Smooth muscle cell (in vitro differentiated cells): ENCODE results near the gene ARHGEF11. TPM values are rescaled to one million over a fixed set of nuclear protein-coding genes. Genes with fewer than 3 reads are reported as not detected.
A peak's percentile ranks its signal among the peaks of the same experiment; 100 is the strongest.

Experiments
- DNase-seq: peaks from one replicate; lab custom pipeline; 2025; ENCODE audit not compliant: unreplicated experiment; lab: John Stamatoyannopoulos, UW
- H2AFZ ChIP-seq: fragments of 200-600 bp; sonication (generic); 2 replicates; pipeline ENCODE4 v1.6.0; 2016; ENCODE audit warnings: antibody characterized with exemption, low read depth, mild to moderate bottlenecking
- H3F3A ChIP-seq: fragments of 200-600 bp; sonication (generic); 2 replicates; pipeline ENCODE4 v1.6.0; 2017; ENCODE audit warnings: antibody characterized with exemption, low read depth
- H3K27ac ChIP-seq: fragments of 200-600 bp; sonication (generic); 2 replicates; pipeline ENCODE4 v1.5.1; 2016; ENCODE audit warnings: low read depth, mild to moderate bottlenecking
- H3K27me3 ChIP-seq: fragments of 200-600 bp; sonication (generic); 2 replicates; pipeline ENCODE4 v1.6.1; 2016; ENCODE audit warnings: low read depth, mild to moderate bottlenecking
- H3K36me3 ChIP-seq: fragments of 200-600 bp; sonication (generic); 2 replicates; pipeline ENCODE4 v1.5.1; 2016; ENCODE audit warnings: low read depth
- H3K4me1 ChIP-seq: fragments of 200-600 bp; sonication (generic); 2 replicates; pipeline ENCODE4 v1.5.1; 2016; ENCODE audit warnings: low read depth
- H3K4me2 ChIP-seq: fragments of 200-600 bp; sonication (generic); 2 replicates; pipeline ENCODE4 v1.6.0; 2016; ENCODE audit warnings: mild to moderate bottlenecking
- H3K4me3 ChIP-seq: fragments of 200-600 bp; sonication (generic); 2 replicates; pipeline ENCODE4 v1.5.1; 2016; ENCODE audit warnings: mild to moderate bottlenecking
- H3K79me2 ChIP-seq: fragments of 200-600 bp; sonication (generic); 2 replicates; pipeline ENCODE4 v1.6.0; 2016; ENCODE audit warnings: low read depth, mild to moderate bottlenecking
- H3K9ac ChIP-seq: fragments of 200-600 bp; sonication (generic); 2 replicates; pipeline ENCODE4 v1.6.0; 2016; ENCODE audit warnings: low read depth
- H3K9me3 ChIP-seq: fragments of 200-600 bp; sonication (generic); replicated peaks from 2 replicates; pipeline ENCODE4 v1.5.1; 2016; ENCODE audit warnings: low read depth
- H4K20me1 ChIP-seq: fragments of 200-600 bp; sonication (generic); 2 replicates; pipeline ENCODE4 v1.6.0; 2016; ENCODE audit warnings: low read depth
- WGBS: methylation state at CpG from one replicate; pipeline ENCODE4 v1.1.7; 2016; ENCODE audit warnings: low lambda C conversion rate; 5-methylcytosine and 5-hydroxymethylcytosine counted together
- polyA plus RNA-seq: library from polyadenylated mRNA; unstranded; fragments of >200 nt; fragmentation: Nextera tagmentation; extraction: Ambion mirVana; gene quantifications from 2 replicates; pipeline ENCODE4 v1.2.1, GENCODE V29; 2016
- total RNA-seq: library from RNA; depleted of rRNA; stranded (reverse); fragments of >200 nt; gene quantifications from 2 replicates; pipeline ENCODE4 v1.2.3, GENCODE V29; 2014
- TF ChIP-seq, protein P1 (sequence below): fragments of 200-600 bp; sonication (generic); IDR thresholded peaks from 2 replicates; pipeline ENCODE4 v1.5.1; 2017; ENCODE audit warnings: borderline replicate concordance, mild to moderate bottlenecking, antibody characterized with exemption; ENCODE audit not compliant: insufficient read depth, poor library complexity, severe bottlenecking

ARHGEF11 gene, protein sequence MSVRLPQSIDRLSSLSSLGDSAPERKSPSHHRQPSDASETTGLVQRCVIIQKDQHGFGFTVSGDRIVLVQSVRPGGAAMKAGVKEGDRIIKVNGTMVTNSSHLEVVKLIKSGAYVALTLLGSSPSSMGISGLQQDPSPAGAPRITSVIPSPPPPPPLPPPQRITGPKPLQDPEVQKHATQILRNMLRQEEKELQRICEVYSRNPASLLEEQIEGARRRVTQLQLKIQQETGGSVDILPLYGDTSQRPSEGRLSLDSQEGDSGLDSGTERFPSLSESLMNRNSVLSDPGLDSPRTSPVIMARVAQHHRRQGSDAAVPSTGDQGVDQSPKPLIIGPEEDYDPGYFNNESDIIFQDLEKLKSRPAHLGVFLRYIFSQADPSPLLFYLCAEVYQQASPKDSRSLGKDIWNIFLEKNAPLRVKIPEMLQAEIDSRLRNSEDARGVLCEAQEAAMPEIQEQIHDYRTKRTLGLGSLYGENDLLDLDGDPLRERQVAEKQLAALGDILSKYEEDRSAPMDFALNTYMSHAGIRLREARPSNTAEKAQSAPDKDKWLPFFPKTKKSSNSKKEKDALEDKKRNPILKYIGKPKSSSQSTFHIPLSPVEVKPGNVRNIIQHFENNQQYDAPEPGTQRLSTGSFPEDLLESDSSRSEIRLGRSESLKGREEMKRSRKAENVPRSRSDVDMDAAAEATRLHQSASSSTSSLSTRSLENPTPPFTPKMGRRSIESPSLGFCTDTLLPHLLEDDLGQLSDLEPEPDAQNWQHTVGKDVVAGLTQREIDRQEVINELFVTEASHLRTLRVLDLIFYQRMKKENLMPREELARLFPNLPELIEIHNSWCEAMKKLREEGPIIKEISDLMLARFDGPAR (N-terminal part only)
- total RNA-seq: 15.1 and 22.4 TPM in 2 replicates
- 18.1 and 20.1 TPM in 2 replicates for polyA plus RNA-seq

GRCh38 chr1:157045250-157046218 lies at the start of gene ARHGEF11:
Gene ARHGEF11, minus strand, starts transcription at chr1:157045742. Its CDS starts 1,412 bp downstream, at chr1:157044330.
- DNase-seq: peak; percentile 70
- Histone ChIP-seq H3K4me2 (peak within 1 kb of the TSS; percentile 98), H3F3A (peaks cover 4% of the 10 kb centered on the region), H3K36me3 (no peaks in the 10 kb centered on the region), H3K4me3 (peak within 1 kb of the TSS; percentile 72), H3K79me2 (peaks cover 46% of the 10 kb centered on the region), H2AFZ (peak within 1 kb of the TSS; percentile 96), H3K9ac (peak within 1 kb of the TSS; percentile 85), H3K27me3 (no peaks in the 10 kb centered on the region), H3K4me1 (peaks cover 33% of the 10 kb centered on the region), H3K27ac (peak within 1 kb of the TSS; percentile 81), H3K9me3 (no peaks in the 10 kb centered on the region), H4K20me1 (peaks cover 38% of the 10 kb centered on the region)
- TF ChIP-seq, protein P1, sequence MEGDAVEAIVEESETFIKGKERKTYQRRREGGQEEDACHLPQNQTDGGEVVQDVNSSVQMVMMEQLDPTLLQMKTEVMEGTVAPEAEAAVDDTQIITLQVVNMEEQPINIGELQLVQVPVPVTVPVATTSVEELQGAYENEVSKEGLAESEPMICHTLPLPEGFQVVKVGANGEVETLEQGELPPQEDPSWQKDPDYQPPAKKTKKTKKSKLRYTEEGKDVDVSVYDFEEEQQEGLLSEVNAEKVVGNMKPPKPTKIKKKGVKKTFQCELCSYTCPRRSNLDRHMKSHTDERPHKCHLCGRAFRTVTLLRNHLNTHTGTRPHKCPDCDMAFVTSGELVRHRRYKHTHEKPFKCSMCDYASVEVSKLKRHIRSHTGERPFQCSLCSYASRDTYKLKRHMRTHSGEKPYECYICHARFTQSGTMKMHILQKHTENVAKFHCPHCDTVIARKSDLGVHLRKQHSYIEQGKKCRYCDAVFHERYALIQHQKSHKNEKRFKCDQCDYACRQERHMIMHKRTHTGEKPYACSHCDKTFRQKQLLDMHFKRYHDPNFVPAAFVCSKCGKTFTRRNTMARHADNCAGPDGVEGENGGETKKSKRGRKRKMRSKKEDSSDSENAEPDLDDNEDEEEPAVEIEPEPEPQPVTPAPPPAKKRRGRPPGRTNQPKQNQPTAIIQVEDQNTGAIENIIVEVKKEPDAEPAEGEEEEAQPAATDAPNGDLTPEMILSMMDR: no peak
- 1% methylated on average over 55 of the region's 120 CpGs for WGBS

DNA sequence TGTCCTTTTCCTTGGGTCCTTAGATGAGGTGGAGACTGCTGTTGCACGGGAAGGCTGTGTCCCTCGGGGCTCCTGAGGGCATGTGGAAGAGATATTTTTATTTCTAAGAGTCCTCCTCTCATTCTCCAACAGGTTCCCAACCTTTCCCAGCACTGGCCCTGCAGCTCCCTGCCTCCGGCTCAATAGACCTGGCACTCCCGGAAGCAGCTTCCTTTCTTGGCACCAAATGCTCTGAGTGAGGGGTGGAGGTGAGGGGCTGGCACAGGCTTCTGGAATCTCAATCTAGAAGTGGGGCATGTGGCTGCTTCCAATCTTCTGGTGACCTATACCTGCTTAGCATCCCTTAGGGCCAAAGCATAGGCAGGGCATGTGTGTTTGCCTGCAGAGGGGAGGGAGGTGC lies 49.5 kb upstream of the ARHGEF11 start:
- Histone ChIP-seq H2AFZ (no peak overlapping the region), H3K4me1 (no peaks in the 10 kb centered on the region), H3K27me3 (no peaks in the 10 kb centered on the region), H3K36me3 (no peaks in the 10 kb centered on the region), H3K9ac (no peak overlapping the region), H3F3A (peaks cover 3% of the 10 kb centered on the region), H3K79me2 (no peaks in the 10 kb centered on the region), H3K4me2 (no peak overlapping the region), H4K20me1 (no peaks in the 10 kb centered on the region), H3K4me3 (no peak overlapping the region), H3K27ac (no peak overlapping the region), H3K9me3 (no peaks in the 10 kb centered on the region)
- TF ChIP-seq, protein P1: no peak
- DNase-seq: no peak
- 85% methylated on average over 4 of the region's 4 CpGs for WGBS

GRCh38 chr1:157092831-157093230 lies 47.3 kb upstream of the ARHGEF11 start:
- Histone ChIP-seq H3F3A (peaks cover 8% of the 10 kb centered on the region), H4K20me1 (no peaks in the 10 kb centered on the region), H3K4me3 (no peak overlapping the region), H3K4me1 (no peaks in the 10 kb centered on the region), H3K27ac (no peak overlapping the region), H3K36me3 (no peaks in the 10 kb centered on the region), H3K79me2 (no peaks in the 10 kb centered on the region), H3K9me3 (no peaks in the 10 kb centered on the region), H2AFZ (no peak overlapping the region), H3K9ac (no peak overlapping the region), H3K4me2 (no peak overlapping the region), H3K27me3 (no peaks in the 10 kb centered on the region)
- DNase-seq: no peak
- 82% methylated on average over 8 of the region's 8 CpGs for WGBS
- TF ChIP-seq, protein P1: no peak
